Stomach (tissue), 9 donors: ENCODE data around the gene DTX3. TPM values are rescaled to one million over a fixed set of nuclear protein-coding genes. Genes with fewer than 3 reads are reported as not detected.

Source experiments
- DNase-seq, 2 donors: peaks; one replicate each; pipeline versions ENCODE4 v3.0.0 to v3.0.0-alpha.2; 2013 to 2019
- H3K27ac ChIP-seq, 5 donors: fragments of 200-600 bp in 4 of 5; sonication (generic) in 4 of 5; one replicate each; pipeline ENCODE4 v1.5.1; 2013 to 2019; ENCODE audit warnings: mild to moderate bottlenecking in 1 of 5, moderate library complexity in 1 of 5
- H3K27me3 ChIP-seq, 3 donors: fragments of 200-600 bp; sonication (generic); one replicate each; pipeline ENCODE4 v1.5.1; 2017 to 2019; ENCODE audit warnings: mixed run types in 1 of 3
- H3K36me3 ChIP-seq, 4 donors: fragments of 200-600 bp; sonication (generic); 1 replicate in 3 of 4; 2 replicates in 1 of 4; pipeline ENCODE4 v1.5.1; 2016 to 2019
- H3K4me1 ChIP-seq, 4 donors: fragments of 200-600 bp; sonication (generic); one replicate each; pipeline ENCODE4 v1.5.1; 2016 to 2019
- H3K4me3 ChIP-seq, 4 donors: fragments of 200-600 bp; sonication (generic) in 3 of 4; one replicate each; pipeline ENCODE4 v1.5.1; 2016 to 2019; ENCODE audit warnings: mild to moderate bottlenecking in 1 of 4
- H3K9me3 ChIP-seq, 4 donors: fragments of 200-600 bp; sonication (generic); one replicate each; pipeline ENCODE4 v1.5.1; 2016 to 2019
- EP300 ChIP-seq: sonication (generic); formaldehyde crosslinking; IDR thresholded peaks from one replicate; pipeline ENCODE4 v1.6.1; 2017; ENCODE audit warnings: antibody characterized with exemption
- POLR2A ChIP-seq, 4 donors: fragments of 450-650 bp; IDR thresholded peaks; one replicate each; pipeline ENCODE4 v1.6.1; 2016; ENCODE audit warnings: antibody characterized with exemption in 4 of 4, control low read depth in 2 of 4, mild to moderate bottlenecking in 1 of 4, moderate library complexity in 1 of 4
- POLR2AphosphoS5 ChIP-seq, 3 donors: sonication (generic); formaldehyde crosslinking; IDR thresholded peaks; one replicate each; pipeline ENCODE4 v1.6.1; 2016; ENCODE audit warnings: antibody characterized with exemption in 3 of 3
- WGBS, 5 donors: extraction: QIAGEN DNeasy Blood & Tissue Kit in 3 of 5; methylation state at CpG; one replicate each; pipeline versions ENCODE4 v1.1.5 to v1.1.7; 2013 to 2018; 5-methylcytosine and 5-hydroxymethylcytosine counted together
- intact Hi-C: fragments of 100-400 bp; cut with DNase I; formaldehyde crosslinking; loops from one replicate; pipeline ENCODE4 v1.15.1; 2023; ENCODE audit warnings: low total_unique reads
- polyA plus RNA-seq, 3 donors: library from polyadenylated mRNA; stranded (reverse); fragments of 200-250 nt; gene quantifications; one replicate each; pipeline ENCODE4 v1.2.3, GENCODE V29; 2013
- total RNA-seq, 5 donors: library from RNA; depleted of rRNA; stranded (reverse); fragments of >200 nt; gene quantifications; one replicate each; pipeline versions ENCODE4 v1.1.0 to v1.2.3, GENCODE V29; 2014 to 2016
- TF ChIP-seq, protein P1 (sequence below), 7 experiments: fragments of 450-650 bp in 4 of 7; fragments of 200-600 bp in 3 of 7; sonication (generic) in 3 of 7; IDR thresholded peaks; one replicate each; pipeline ENCODE4 v1.5.1; 2016 to 2019; ENCODE audit warnings: antibody characterized with exemption in 7 of 7, control low read depth in 2 of 7, mild to moderate bottlenecking in 1 of 7
- donor health status: healthy with polysubstance abuse.
- donor health status: Bipolar disorder and iron deficiency.
- donor health status: healthy.

The DTX3 gene
- total and polyA plus RNA-seq, 8 donors = 5.2 to 49.6 (median 15.9) TPM

DNA sequence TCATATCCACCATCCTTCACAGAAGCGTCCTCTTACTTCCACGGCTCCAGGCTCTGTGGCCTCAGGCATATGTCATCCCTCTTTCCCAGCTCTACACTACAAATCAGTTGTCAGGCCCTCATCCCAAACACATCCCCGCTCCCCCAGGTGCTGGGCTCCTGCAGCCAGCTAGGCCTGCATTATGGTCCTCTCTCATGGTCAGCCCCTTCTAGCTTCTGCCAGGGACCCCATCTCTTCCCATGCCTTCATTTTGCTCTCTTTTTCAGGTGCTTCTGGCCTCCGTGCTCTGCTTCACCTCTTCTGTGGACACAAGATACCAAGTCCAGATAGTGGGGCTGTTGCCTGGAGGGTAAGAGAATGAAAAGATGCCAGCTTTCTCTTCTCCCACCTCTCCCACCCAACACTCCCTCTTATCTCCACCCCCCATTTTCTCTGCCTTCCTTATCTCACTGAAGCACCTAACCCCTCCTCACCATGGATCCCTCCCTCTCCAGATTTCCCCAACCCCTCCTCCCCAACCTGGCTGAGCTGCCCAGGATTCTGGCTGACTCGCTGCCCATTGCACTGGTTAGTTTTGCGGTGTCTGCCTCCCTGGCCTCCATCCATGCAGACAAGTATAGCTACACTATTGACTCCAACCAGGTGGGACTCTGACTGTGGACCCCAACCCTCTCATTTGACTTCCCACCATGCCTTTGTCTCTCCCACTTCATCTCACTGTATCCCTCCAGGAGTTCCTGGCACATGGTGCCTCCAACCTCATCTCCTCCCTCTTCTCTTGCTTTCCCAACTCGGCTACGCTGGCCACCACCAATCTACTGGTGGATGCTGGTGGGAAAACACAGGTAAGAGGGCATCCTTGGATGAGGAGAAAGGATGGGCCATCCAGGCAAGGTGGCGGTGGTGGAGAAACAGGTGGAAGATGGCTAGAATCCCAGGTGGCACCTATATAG is 17.9 kb downstream of the DTX3 start:
- 63 to 76% (median 67%) methylated on average over 9 of the region's 9 CpGs for WGBS, 5 donors
- peak in 1 of 2 donors; percentile 1 for DNase-seq
- no peaks in the 10 kb centered on the region for H3K9me3 ChIP-seq
- H3K4me3 ChIP-seq = no peak overlapping the region
- no peak overlapping the region for H3K27ac ChIP-seq
- peaks cover 15 to 35% (median 26%) of the 10 kb centered on the region in 4 donors for H3K4me1 ChIP-seq
- TF ChIP-seq POLR2A (IDR thresholded peaks at IDR 0.05) (no peak), POLR2AphosphoS5 (IDR thresholded peaks at IDR 0.05) (no peak), EP300 (no peak)
- TF ChIP-seq, protein P1, sequence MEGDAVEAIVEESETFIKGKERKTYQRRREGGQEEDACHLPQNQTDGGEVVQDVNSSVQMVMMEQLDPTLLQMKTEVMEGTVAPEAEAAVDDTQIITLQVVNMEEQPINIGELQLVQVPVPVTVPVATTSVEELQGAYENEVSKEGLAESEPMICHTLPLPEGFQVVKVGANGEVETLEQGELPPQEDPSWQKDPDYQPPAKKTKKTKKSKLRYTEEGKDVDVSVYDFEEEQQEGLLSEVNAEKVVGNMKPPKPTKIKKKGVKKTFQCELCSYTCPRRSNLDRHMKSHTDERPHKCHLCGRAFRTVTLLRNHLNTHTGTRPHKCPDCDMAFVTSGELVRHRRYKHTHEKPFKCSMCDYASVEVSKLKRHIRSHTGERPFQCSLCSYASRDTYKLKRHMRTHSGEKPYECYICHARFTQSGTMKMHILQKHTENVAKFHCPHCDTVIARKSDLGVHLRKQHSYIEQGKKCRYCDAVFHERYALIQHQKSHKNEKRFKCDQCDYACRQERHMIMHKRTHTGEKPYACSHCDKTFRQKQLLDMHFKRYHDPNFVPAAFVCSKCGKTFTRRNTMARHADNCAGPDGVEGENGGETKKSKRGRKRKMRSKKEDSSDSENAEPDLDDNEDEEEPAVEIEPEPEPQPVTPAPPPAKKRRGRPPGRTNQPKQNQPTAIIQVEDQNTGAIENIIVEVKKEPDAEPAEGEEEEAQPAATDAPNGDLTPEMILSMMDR (IDR thresholded peaks at IDR 0.05) = no peak
- intact Hi-C loops = loop anchor here (5.0 kb wide), 1 partner anchor 40 kb away; no protein-coding TSS in a partner anchor
- H3K36me3 ChIP-seq = peaks cover 0 to 21% (median 3%) of the 10 kb centered on the region in 4 donors
- peaks cover 3 to 100% (median 82%) of the 10 kb centered on the region in 3 donors for H3K27me3 ChIP-seq

DNA sequence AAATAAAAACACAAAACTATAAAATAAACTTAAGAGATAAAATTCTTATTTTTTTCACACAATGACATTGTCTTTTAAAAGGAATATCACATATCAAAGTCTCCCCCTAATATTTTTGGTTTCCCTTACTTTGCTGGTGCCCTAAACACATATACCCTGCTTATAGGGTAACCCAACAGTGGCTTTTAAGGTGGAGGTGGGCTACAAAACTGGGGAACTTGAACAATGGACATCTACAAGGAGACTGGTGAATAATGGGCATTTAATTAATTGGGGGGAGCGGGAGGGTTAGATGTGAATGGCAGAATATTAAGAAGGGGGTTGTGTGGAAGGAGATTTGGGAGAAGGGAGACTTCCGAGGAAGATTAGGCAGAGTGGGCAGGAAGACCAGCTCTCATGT is 18.8 kb downstream of the DTX3 start:
- intact Hi-C loops = loop anchor here (5.0 kb wide), 1 partner anchor 41 kb away; no protein-coding TSS in a partner anchor
- peaks cover 0 to 18% (median 3%) of the 10 kb centered on the region in 4 donors for H3K36me3 ChIP-seq
- no peaks in the 10 kb centered on the region for H3K9me3 ChIP-seq
- TF ChIP-seq, protein P1 (IDR thresholded peaks at IDR 0.05) = no peak
- TF ChIP-seq POLR2A (IDR thresholded peaks at IDR 0.05) (no peak), POLR2AphosphoS5 (IDR thresholded peaks at IDR 0.05) (no peak), EP300 (no peak)
- peaks cover 15 to 40% (median 31%) of the 10 kb centered on the region in 4 donors for H3K4me1 ChIP-seq
- H3K27me3 ChIP-seq = peaks cover 3 to 100% (median 90%) of the 10 kb centered on the region in 3 donors
- DNase-seq = no peak
- H3K4me3 ChIP-seq = no peak overlapping the region
- 52 to 79% (median 75%) methylated on average over 2 of the region's 2 CpGs for WGBS, 5 donors
- H3K27ac ChIP-seq = no peak overlapping the region

DNA sequence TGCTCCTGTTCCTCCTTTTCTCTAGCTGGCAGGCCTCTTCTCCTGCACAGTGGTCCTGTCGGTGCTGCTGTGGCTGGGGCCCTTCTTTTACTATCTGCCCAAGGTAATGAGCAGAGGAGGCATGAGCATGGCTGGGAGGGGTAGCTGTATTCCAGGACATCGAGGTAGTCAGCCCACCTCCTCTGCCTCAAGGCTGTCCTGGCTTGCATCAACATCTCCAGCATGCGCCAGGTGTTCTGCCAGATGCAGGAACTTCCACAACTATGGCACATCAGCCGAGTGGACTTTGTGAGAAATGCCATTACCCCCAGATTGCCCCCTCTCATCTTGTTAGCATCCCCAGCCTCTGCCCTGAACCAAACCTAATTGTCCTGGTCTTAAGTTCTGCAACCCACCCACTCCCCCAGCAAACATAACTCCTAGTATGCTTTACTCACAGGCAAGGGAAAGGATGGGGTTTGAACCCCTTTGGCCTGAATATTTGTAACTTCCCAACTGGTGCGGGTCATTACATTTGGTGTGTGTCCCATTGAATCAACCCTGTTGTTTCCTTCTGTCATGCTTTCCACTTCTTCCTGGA is 19.3 kb downstream of the DTX3 start:
- no peak overlapping the region for H3K4me3 ChIP-seq
- peaks cover 3 to 100% (median 95%) of the 10 kb centered on the region in 3 donors for H3K27me3 ChIP-seq
- no peak for DNase-seq
- intact Hi-C loops = loop anchor here (5.0 kb wide), 1 partner anchor 42 kb away; no protein-coding TSS in a partner anchor
- H3K4me1 ChIP-seq = peaks cover 15 to 40% (median 31%) of the 10 kb centered on the region in 4 donors
- no peak overlapping the region for H3K27ac ChIP-seq
- 60 to 73% (median 63%) methylated on average over 4 to 5 of the region's 5 CpGs for WGBS, 5 donors
- no peak for TF ChIP-seq EP300
- H3K9me3 ChIP-seq = no peaks in the 10 kb centered on the region
- peaks cover 0 to 18% (median 3%) of the 10 kb centered on the region in 4 donors for H3K36me3 ChIP-seq

DNA sequence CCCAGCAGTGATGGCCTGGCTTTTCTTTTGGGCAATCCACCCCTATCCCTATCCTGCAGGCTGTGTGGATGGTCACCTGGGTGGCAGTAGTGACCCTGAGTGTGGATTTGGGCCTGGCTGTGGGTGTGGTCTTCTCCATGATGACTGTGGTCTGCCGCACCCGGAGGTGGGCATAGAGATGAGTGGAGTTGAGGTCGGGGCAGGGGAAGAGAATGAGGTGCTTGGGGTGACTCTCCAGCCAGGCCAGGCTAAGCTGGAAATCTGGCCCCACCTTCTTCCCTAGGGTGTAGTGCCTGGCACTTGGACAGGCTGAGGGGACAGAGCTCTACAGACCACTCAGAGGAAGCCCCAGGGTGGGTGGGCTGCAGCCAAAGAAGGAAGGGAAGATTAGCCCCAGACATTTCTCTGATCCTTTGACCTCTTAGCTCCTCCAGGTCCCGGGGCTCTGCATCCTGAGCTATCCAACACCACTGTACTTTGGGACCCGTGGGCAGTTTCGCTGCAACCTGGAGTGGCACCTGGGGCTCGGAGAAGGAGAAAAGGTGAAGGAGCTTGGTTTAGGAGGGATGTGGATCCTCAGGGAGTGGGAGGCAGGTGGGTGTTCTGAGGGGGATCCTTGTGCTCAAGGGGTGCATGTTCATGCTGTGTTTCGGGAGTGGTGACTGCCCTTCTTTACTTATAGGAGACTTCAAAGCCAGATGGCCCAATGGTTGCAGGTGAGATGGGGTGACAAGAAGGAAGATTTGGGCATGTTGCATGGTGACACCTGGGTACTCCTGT is 20.0 kb downstream of the DTX3 start:
- Histone ChIP-seq H3K9me3 (no peaks in the 10 kb centered on the region), H3K4me3 (no peak overlapping the region), H3K36me3 (peaks cover 0 to 18% (median 3%) of the 10 kb centered on the region in 4 donors), H3K27ac (no peak overlapping the region), H3K27me3 (peaks cover 3 to 98% (median 88%) of the 10 kb centered on the region in 3 donors), H3K4me1 (peaks cover 15 to 34% (median 27%) of the 10 kb centered on the region in 4 donors)
- 69 to 82% (median 72%) methylated on average over 8 of the region's 8 CpGs for whole genome bisulfite sequencing, 5 donors
- intact Hi-C loops = loop anchor here (5.0 kb wide), 1 partner anchor 42 kb away; no protein-coding TSS in a partner anchor
- no peak for DNase-seq
- TF ChIP-seq POLR2AphosphoS5 (IDR thresholded peaks at IDR 0.05) (no peak), EP300 (no peak), POLR2A (IDR thresholded peaks at IDR 0.05) (no peak)
- TF ChIP-seq, protein P1 (IDR thresholded peaks at IDR 0.05) = no peak
